H1 (cell line): ENCODE results near the gene SUPT20HL1. TPM values are rescaled to one million over a fixed set of nuclear protein-coding genes. Genes with fewer than 3 reads are reported as not detected.

Experiments used
- CBX5 ChIP-seq: fragments of 300-800, 300-1000 bp; sonication (generic); IDR thresholded peaks from 2 replicates; pipeline ENCODE4 v1.7.1; 2016; ENCODE audit warnings: antibody characterized with exemption, low read length, low read depth
- JUND ChIP-seq: IDR thresholded peaks from 2 replicates; pipeline ENCODE4 v1.6.1; 2011; ENCODE audit warnings: mild to moderate bottlenecking, improper control_type of control experiment, low read length
- RAD21 ChIP-seq, 2 experiments: IDR thresholded peaks in 1 of 2; conservative IDR thresholded peaks in 1 of 2; 2 replicates each; pipeline ENCODE4 v1.6.1; 2011; ENCODE audit warnings: low read depth in 2 of 2, low read length in 2 of 2, improper control_type of control experiment in 1 of 2, inconsistent platforms in 1 of 2, mild to moderate bottlenecking in 1 of 2, moderate library complexity in 1 of 2
- RBBP5 ChIP-seq: IDR thresholded peaks from 2 replicates; pipeline ENCODE4 v1.7.1; 2012; ENCODE audit warnings: low read depth, mild to moderate bottlenecking, inconsistent platforms, low read length, moderate library complexity, borderline replicate concordance
- polyA plus RNA-seq, 7 experiments: library from polyadenylated mRNA; depleted of rRNA in 3 of 7; stranded (reverse) in 5 of 7; unstranded in 2 of 7; fragments of >200 nt in 5 of 7; fragments of 200-250 nt in 2 of 7; gene quantifications; 1 replicate in 5 of 7; 2 replicates in 1 of 7; 4 replicates in 1 of 7; pipeline versions ENCODE4 v1.2.1 to v1.2.3, GENCODE V29; 2011 to 2013; ENCODE audit warnings: missing spikeins in 2 of 7, mixed read lengths in 2 of 7
- total RNA-seq: library from RNA; stranded (reverse); fragmentation: NEBNext Ultra II Directional; extraction: Animal tissue kit (Norgen Biotek cat#: 25700); gene quantifications from 2 replicates; pipeline ENCODE4 v1.2.1, GENCODE V29; 2021

Gene SUPT20HL1
- total and polyA plus RNA-seq, 2 of the 8 experiments (the other 6 are each of a cell fraction or from before 2014, with no cell fraction given), result not detected

GRCh38 chrX:24333371-24333770 lies 27.1 kb upstream of the SUPT20HL1 start (continued):
- TF ChIP-seq RAD21 (IDR thresholded peaks at IDR 0.05 in 1 of 2, conservative IDR thresholded peaks at IDR 0.05 in 1 of 2; ENCODE audit: low read depth in 2 of 2, low read length in 2 of 2) (no peak), JUND (no peak), RBBP5 (no peak), CBX5 (no peak)
